ENCODE results near the gene FN3K.

The FN3K gene

GRCh38 chr17:82734987-82735866 lies at the start of gene FN3K:
Gene FN3K (plus strand): TSS chr17:82735615. CDS start chr17:82735637, 22 bp downstream.
- no peak for DNase-seq

- DNase-seq: no peak
Observed at GRCh38 chr17:82686366-82687324, 48.8 kb upstream of the FN3K start.

- DNase-seq: no peak
Observed at GRCh38 chr17:82687375-82687861, 48.0 kb upstream of the FN3K start.

GRCh38 chr17:82687871-82688270 lies 47.5 kb upstream of the FN3K start:
- no peak for DNase-seq

GRCh38 chr17:82689077-82689476 lies 46.3 kb upstream of the FN3K start:
- DNase-seq: no peak

GRCh38 chr17:82690786-82691489 lies 44.5 kb upstream of the FN3K start:
- no peak for DNase-seq

- no peak for DNase-seq
Observed at GRCh38 chr17:82691714-82692113, 43.7 kb upstream of the FN3K start.

- no peak for DNase-seq
Observed at GRCh38 chr17:82692268-82692667, 43.1 kb upstream of the FN3K start.

- no peak for DNase-seq
Observed at GRCh38 chr17:82693168-82693867, 42.1 kb upstream of the FN3K start.

- DNase-seq: no peak
Observed at GRCh38 chr17:82694647-82695046, 40.8 kb upstream of the FN3K start.

- no peak for DNase-seq
Observed at GRCh38 chr17:82696259-82696658, 39.2 kb upstream of the FN3K start.

GRCh38 chr17:82696916-82697807 lies 38.3 kb upstream of the FN3K start:
- DNase-seq: no peak

- no peak for DNase-seq
Observed at GRCh38 chr17:82697808-82698064, 37.7 kb upstream of the FN3K start.

GRCh38 chr17:82698065-82698973 lies 37.1 kb upstream of the FN3K start, which contains the start of gene RAB40B:
Gene RAB40B (minus strand): TSS chr17:82698698. CDS start chr17:82698596, 102 bp downstream.
- peak; percentile 89 to 95 for DNase-seq

GRCh38 chr17:82698974-82699442 lies 36.4 kb upstream of the FN3K start:
- no peak for DNase-seq

GRCh38 chr17:82699551-82699950 lies 35.9 kb upstream of the FN3K start:
- DNase-seq: no peak

GRCh38 chr17:82702231-82702927 lies 33.0 kb upstream of the FN3K start:
- DNase-seq: no peak

GRCh38 chr17:82703036-82703745 lies 32.2 kb upstream of the FN3K start:
- no peak for DNase-seq
